OCI-M2 (cell line): ENCODE measurements around the gene TENM4.
"Not testable (repeated sequence)": the region's sequence is repeated elsewhere in the genome, so short reads cannot be mapped to it uniquely, and the experiment has no call there.

Experiments used
- DNase-seq: peaks from one replicate; lab custom pipeline; 2025; ENCODE audit not compliant: unreplicated experiment; lab: John Stamatoyannopoulos, UW

Gene TENM4

DNA sequence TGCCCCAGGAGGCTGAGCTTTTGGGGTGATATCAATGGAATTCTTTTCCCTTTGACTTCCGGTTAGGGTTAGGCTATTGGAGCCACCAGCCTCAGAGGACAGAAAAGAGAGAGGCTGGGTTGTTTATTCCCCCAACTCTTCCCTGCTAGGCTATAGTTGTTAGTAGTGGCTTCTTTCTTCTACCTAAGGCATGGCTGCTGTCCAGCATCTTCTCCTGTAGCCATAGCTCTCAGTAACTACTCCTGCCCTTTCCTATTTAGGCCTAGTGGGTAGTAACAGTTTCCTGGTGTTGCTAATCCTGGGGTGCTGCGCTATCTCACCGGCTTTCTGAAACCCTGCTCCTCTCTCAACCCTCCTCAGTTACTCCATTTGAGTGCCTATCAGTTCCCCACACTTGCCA is 184.9 kb downstream of the TENM4 start:
- no peak for DNase-seq

DNA sequence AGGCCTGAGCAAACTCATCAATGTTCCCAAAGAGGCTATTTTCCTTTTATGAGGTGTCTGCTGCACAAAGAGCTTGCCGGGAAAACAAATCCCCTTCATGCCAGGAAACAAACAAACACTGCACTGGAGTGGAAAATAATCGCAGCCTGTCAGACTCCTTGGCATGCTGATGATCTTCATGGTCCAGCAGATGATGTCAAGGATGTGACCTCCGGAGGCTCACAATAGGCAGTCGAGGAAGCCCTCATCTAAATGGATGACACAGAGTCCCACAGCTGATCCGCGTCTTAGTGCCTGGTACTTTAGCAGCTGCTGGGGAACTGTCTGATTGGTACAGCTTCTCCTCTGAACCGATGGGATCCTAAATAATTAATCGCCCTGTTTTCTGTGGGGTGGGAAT is 187.6 kb downstream of the TENM4 start:
- no peak for DNase-seq

GRCh38 chr11:79249295-79249993 is 191.4 kb downstream of the TENM4 start:
- no peak for DNase-seq

- DNase-seq = no peak
These were observed 196.0 kb downstream of the TENM4 start for GRCh38 chr11:79244798-79245197.

DNA sequence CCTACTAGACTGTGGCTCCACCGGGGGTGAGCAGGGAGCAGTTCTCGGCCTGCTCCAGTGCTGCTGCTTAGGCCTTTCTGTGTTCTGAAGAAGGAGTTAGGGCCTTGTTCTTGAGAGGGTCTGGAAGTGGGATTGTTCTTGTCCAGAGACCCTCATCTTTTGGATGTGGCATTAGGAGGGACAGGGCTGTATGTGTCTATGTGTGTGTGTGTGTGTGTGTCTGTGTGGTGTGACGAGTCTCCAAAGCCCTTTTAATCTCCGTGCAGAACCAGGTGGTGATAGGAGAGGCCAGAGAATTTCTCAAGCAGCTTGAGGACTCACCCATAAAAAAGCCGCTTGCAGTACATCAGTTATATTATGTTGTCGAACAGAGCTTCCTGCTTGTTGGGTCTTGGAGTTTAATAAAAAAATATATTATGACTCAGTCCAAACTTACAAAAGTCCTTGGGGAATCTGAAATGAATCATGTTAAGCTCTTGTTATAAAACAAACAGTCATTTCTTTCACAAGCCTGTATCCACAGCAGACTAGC is 196.5 kb downstream of the TENM4 start:
- DNase-seq = no peak

DNA sequence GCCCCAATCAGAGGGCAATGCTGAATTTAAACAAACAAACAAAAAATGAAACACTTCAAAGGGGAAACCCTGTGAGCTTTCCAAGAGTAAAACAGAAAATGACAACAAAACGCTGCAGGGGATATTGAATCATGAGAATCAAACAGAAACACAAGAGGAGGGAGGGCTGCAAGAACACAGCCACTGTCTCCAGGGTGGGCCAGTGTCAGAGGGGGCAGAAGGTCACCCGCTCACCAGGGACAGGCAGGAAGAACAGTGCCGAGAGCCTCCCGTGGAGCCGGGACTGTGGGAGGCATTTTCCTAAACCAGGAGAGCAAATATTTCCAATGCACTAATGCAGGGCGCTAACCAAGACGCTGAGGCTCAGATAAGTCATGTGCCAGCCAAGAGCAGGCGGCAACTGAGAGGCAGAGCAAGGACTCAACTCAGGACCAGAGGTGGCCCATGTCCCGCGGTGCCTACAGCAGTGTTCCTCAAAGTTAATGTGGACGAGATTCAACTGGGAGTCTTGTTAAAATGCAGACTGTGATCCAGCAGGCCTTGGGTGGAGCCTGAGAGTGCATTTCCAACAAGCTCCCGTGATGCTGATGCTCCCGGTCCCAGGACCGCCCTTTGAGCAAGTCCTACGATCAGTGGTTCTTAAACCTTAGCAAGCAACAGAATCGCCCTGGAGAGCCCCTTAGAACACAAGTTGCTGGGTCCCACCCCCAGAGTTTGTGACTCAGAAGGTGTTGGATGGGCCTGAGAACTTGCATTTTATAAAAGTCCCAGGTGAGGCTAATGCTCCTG is 197.2 kb downstream of the TENM4 start:
- no peak for DNase-seq

GRCh38 chr11:79242616-79243015 is 198.2 kb downstream of the TENM4 start:
- no peak for DNase-seq

- no peak for DNase-seq
These were observed 199.0 kb downstream of the TENM4 start for GRCh38 chr11:79241852-79242241.

- no peak for DNase-seq
These were observed 199.5 kb downstream of the TENM4 start for GRCh38 chr11:79241205-79241851.

GRCh38 chr11:79237703-79238102 is 203.1 kb downstream of the TENM4 start:
- no peak for DNase-seq

DNA sequence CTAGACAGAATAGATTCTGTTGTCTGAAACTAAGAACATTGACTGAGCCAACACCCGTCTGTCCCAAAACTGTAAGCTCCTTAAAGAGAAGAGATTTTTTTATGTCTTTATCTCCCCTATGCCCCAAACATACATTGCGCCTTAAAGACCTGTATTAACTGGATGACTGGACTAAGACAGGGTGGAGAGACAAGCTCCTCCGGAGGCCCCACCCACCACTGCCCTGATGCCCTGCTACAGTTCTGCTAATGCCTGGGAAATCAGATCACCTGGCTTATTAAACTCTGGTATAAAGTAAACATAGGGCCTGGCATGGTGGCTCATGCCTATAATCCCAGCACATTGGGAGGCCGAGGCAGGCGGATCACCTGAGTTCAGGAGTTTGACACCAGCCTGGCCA is 203.7 kb downstream of the TENM4 start:
- DNase-seq = no peak

GRCh38 chr11:79236541-79236971 is 204.3 kb downstream of the TENM4 start:
- DNase-seq = no peak

GRCh38 chr11:79235696-79236095 is 205.1 kb downstream of the TENM4 start:
- DNase-seq = no peak

GRCh38 chr11:79232346-79232745 is 208.5 kb downstream of the TENM4 start:
- DNase-seq = no peak

DNA sequence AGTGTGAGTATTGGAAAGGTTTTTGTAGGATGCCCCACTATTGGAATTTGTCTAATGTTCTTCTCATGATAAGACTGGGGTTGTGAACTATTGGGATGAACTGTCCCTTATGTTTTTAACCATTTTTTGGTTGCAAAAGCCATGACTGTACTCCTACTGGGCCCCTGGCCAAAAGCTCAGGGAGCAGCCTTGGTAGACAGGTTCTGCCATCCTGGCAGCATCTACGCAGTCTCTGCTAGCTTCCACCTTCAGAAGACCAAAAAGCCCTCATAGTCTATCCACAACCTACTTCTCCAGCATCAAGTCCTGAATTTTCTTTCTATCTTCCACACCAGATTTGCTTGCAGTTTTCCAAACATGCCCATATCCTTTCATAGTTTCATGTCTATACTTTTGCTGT is 211.8 kb downstream of the TENM4 start:
- DNase-seq = no peak

GRCh38 chr11:79227767-79228755 is 212.8 kb downstream of the TENM4 start:
- no peak for DNase-seq

DNA sequence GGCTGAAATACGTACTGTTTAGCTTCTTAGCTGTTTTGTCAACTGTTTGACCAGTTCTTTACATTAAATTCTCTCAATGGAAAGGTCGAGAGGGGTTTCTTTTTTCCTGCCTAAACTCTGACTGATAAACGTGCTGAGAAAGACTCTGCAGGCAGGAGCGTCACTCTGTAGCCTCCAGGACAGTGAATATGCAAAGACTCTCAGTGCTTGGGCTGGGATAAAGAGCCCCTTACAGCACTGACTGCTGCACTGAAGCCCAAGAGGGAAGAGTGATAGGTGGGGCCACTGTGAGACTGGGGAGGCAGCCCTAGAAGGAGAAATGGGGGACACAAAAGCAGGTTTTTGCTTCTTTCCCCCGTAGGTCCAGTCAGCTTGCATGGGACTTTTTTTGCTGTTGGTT is 213.5 kb downstream of the TENM4 start:
- DNase-seq = no peak

DNA sequence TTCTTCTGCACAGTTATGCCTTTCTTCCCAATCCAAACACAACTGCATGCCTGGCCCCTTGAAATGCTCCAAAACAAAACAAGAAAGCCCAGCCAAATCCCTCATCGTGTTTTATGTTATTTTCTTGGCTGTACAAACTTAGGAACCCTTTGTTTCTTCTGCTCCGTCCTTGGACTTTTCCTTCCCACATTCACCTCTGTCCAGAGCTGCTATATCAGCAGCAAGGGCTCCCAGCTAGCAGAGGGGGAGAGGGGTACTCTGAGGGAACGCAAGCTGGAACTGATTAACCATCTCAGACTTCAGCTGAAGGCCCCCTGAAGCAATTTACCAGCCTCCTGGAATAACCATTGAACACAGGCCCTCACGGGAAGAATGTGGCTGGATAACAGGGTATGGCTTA is 214.7 kb downstream of the TENM4 start:
- no peak for DNase-seq

DNA sequence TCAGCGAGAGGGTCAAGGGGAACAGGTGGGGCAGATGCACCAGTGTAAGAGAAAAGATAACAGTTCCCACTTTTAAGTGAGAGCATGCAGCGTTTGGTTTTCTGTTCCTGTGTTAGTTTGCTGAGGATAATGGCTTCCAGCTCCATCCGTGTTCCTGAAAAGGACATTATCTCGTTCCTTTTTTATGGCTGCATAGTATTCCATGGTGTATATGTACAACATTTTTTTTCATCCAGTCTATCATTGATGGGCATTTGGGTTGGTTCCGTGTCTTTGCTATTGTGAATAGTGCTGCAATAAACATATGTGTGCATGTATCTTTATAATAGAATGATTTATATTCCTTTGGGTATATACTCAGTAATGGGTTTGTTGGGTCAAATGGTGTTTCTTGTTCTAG is 218.7 kb downstream of the TENM4 start:
- DNase-seq = not testable (repeated sequence)

- DNase-seq = no peak
These were observed 219.2 kb downstream of the TENM4 start for GRCh38 chr11:79221444-79222130.
